Stimulated activated CD4-positive, alpha-beta T cell treated with anti-CD3 and anti-CD28 coated beads, Interleukin-15, amount 100 ng/mL, for 1 hour (primary cell): ENCODE results near the gene SEC31B.

ENCODE experiments used
- DNase-seq, 2 donors: peaks; one replicate each; pipeline ENCODE4 v3.0.0-alpha.2; 2020; ENCODE audit warnings: low read depth in 1 of 2, low spot score in 1 of 2

The SEC31B gene

DNA sequence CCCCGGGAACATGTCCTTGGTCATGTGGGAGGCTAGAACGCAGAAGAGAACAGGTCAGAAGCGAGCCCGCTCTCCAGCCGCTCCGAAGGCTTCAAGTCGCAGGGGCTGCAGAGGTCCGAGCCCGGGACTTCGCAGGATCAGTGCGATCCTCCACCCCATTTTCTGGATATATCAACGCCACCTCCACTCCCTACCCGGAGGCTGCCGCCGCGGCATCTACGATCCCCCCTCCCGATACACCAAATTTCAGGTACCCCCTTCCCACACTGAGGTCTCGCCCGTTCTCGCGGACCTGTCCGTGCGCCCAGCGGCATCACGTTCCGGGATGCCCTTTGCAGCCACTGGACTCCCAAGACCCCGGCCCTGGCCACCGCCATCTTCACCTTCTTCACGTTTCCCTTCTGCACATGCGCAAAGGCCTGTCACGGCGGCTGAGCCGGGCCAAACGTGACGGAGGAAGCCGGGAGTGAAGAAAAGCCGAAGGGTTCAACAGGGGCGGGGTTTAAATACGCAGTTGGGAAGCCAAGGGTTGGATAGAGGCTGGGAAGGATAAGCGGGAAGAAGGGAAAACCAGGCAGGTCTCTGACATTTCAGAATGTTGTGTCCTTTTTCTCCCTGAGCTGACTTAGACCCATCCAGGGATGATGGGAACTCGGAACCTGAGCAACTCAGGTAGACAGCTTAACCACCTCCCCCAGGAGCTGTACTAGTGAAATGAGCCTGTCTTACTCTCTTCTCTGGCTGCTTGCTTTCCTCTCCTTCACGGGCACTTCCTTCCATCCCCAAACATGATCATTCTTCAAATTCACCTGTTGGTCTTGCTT lies 10.0 kb upstream of the SEC31B start, which contains the start of gene NDUFB8:
NDUFB8 (minus strand) TSS at position 397 of the 824 bp plus-strand sequence; CDS start at position 377, 20 bp downstream.
- peak; percentile 69 to 75 for DNase-seq

DNA sequence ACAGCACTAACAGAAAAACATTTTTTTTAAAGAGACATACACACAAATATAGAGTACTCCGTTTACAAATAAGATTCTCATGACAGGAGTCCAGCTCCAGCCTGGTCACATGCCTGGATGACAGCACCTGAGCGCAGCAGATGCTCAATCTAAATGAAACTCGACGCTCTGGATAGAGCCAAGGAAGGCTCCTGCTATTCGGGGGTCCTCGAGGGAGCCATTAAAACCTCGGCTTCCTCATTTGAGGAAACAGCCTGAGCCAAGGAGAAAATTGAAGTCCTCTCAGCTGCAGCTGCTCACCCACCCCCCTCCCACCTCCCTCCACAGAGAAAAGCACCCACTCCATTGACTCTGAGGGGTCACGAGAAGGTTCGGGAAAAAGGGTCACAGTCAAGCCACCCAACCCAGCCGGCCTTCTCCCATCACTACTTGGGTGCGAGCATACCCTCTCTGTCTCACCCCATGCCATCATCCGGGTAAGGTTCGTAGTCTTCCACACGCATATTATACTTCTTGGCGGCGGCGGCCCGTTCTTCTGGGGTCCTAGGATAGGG lies 9.3 kb upstream of the SEC31B start:
- no peak for DNase-seq

DNA sequence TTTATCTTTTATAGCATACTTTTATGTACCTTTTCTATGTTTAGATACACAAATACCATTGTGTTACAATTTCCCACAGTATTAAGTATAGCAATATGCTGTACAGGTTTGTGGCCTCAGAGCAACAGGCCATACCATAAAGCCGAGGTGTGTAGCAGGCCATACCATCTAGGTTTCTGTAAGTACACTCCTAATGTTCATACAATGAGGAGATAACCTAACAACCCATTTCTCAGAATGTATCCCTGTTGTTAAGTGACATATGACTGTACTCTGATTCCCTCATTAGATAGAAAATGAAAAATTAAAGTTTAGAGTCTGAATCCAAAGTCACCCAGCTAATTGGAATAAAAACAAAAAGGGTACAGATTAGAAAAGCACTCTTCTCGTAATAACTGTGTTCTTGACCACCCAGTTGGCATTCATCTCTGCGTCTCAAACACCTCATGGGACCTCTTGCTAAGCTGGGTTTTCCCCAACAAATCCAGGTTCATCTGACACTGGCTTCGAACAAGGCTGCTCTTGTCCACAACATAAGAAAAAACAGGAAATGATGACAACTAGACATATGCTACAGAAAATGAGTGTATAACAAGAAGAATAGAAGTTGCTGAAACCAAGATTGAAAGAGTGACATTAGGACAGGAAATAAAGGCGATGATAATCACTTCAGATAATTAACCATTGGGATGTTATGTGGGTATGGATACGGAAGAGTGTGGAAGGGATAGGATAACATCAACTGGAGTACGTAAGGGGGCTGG lies 8.6 kb upstream of the SEC31B start:
- DNase-seq, result no peak

DNA sequence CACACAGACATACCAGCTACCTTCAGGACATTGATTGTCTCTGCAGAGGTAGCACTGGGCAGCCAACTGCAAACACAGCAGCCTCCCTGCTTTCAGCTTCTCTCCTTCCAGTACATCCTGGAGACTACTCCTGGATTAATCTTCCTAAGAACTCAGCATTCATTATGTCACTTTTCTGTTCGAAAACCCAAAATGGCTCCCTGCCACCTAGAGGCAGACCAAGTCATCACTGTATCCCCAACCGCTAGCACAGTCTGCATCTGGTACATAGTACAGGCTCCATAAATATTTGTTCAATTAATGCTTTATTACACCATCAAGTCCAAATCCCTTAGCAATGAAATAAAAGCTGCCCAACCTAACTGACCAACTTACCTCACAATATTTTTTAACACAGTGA lies 5.0 kb upstream of the SEC31B start:
- DNase-seq, result no peak

DNA sequence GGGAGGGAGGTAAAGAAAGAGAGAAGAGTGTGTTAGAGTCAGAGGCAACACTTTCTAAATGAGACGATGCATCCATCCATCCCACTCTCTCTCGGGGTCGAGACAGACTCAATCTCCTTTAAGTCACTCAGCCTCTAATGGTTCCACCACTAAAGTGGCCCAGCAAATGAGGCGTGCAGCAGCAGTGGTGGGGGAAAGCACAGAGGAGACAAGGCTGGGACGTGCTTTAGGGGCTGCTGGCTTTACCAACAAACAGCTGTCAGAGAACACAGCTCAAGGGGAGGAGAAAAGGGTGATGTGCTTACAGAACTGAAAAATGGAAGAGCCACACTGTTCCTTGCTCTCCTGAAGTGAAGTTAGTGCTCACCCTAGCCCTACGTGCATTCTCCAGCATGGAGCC lies 4.5 kb upstream of the SEC31B start:
- DNase-seq, result no peak

DNA sequence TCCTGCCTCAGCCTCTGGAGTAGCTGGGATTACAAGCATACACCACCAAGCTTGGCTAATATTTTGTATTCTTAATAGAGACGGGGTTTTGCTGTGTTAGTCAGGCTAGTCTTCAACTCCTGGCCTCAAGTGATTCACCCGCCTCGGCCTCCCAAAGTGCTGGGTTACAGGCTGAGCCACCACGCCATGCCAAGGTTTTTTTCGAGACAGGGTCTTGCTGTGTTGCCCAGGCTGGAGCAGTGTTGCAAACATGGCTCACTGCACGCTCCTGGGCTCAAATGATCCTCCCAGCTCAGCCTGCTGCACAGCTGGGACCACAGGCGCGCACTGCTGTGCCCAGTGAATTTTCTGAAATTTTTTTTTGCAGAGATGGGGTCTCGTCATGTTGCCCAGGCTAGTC lies 3.3 kb upstream of the SEC31B start:
- DNase-seq, result no peak

DNA sequence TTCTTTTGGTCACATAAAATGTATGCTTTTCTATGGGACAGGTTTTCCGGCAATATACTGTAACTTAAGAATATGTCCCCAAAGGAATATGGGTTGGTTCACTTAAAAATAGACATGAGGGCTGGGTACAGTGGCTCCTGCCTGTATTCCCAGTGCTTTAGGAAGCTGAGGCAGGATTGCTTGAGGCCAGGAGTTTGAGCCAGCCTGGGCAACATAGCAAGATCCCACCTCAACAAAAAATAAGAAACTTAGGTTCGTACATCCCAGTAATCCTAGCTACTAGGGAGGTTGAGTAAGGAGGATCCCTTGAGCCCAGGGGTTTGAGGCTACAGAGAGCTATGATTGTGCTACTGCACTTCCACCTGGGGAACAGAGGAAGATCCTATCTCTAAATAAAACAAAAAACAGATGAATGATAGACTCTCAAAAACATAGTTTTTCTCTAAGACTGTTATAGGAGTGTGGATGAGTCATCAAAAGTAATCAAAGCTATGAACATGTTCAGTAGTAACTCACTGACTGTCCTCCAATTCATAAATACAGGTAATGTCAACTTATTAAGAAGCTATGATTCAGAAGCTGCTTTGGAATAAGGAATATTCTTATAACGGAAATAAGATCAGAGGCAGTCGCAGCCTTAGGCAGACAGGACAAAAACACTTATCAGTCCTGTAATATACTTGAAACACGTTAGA lies 2.6 kb upstream of the SEC31B start:
- DNase-seq, result no peak

DNA sequence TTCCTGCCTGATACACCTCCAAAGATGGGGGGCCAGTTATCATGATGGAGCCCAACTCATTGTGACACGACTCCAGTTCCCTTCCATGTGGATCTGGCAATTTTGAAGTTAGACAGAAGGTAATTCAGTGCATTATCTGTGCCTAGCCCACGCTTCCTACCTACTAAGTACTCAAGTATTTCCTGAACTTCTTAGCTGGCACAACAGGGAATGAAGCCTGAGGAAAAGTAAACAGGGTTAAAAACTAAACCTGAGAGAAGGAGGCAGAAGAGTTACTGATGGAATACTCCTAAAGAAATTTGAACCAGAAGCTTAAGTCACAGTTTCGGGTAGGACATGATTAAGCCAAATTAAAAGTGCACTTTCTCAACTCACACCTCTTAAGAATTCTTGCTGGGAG lies 1.1 kb upstream of the SEC31B start:
- no peak for DNase-seq

DNA sequence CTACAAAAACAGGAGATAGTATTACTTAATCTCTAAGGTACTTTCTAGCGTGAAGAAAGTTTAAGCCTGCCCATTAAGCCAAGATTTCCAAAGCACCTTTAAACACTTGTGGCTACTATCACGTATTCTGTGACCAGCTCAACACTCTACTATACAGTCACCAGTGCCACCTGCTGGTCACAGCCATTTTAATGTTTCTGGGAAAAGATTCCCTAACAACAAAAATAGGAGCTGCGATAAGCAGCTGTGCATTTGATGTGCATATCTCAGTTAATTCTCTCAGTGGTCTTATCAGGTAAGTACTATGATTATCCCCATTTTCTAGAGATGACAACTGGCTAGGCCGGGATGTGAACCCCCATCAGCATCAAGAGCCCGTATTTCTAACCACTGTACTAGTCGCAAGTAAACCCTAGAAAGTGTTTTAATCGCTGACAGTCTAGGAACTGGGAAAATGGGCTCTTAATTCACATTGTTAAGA lies 860 bp downstream of the SEC31B start:
- DNase-seq, result peak in 1 of 2 donors; percentile 29

DNA sequence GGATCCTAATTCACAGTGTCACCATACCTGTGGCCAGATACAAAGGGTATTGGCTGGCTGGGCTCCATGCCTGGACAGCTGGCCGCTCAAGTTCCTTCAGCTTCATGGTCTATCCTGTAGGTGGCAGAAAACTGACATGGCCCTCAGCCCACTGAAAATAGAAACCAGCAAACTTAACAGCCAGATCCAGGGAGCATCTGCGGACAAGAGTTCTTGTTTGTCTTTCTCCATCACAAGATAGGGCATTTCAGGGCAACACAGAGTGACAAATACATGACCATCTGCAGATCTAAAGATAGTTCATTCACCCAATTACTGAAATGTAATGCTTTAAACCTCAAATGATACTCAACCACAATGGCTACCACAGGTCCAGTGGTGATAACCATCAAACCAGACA lies 2.8 kb downstream of the SEC31B start:
- no peak for DNase-seq

DNA sequence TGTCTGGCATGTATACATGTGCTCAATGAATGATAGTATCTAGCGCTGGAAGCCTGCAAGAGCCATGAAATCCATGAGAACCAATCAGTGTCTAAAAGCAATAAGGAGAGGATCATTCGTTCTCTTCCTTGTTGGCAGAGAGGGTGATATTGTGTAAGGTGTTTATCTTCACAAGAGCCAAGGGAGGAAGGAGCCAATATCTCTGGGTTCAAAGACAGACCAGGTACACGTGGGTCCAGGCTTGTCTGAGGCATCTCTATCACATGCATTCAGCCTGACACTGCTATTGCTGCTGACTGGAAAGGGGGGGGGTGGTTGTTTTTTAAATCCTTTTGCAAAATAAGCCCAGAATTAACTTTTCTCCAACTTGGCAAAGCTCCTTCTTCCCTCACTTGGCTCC lies 4.0 kb downstream of the SEC31B start:
- no peak for DNase-seq

DNA sequence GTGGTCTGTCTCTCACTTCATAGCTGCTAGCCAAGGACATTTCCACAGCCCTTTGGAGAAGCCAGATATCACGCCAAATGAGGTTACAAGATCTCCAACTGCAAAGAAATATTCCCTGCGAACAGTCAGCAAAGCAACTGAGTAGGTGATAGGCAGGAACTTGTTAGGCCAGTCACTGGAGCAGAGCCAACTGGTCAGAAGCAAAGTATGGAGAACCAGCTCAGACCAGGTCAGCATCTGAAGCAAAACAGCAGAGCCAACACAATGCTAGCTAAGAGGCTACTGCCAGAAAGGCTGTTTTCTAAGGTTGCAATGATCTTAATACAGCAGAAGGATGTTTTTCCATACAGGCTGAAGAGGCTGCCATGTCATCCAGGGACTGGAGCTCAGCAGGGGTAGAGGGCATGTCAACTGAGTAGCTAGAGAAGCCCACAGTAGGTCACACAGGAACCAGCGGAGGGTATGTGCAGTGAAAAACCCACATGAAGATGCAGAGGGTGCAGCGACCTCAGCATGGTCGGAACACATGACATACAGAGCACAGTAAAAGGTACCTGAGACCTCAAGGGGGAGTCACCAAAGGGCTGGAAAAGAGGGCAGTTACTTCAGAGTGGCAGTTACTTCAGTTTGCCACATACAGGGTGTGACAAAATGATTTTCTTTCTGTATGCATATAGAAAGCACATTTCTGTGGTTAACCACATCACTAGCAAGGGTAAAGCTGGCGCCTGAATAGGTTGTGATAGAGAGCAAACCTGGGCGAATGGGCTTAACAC lies 8.9 kb downstream of the SEC31B start:
- DNase-seq, result peak in 1 of 2 donors; percentile 36

DNA sequence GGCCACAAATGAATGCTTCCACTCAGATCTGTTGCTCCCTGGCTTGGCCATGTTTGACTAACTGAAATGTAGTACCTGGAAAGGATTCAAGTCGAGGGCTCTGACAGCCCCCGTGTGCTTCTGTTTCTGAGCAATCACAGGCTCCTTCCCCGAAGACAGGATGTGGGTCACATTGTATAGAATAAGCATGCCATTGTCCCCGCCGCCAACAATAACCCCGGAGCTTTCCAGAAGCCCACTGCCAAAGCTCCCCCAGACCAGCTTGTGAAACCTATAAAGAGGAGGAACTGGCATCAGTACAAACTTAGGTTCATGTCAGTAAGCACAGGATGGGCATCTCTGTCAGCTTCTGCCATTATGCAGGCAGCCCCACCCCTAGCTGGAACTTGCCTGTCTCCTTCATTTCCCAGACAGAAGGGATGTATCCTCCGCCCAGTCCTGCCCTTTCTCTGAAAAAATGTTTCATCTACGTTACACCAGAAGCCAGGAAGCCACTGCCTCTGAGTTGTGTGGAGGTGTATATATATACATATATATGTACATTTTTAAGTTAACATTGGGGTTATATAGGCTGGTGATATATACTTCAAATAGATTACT lies 10.3 kb downstream of the SEC31B start:
- peak in 1 of 2 donors; percentile 13 for DNase-seq

DNA sequence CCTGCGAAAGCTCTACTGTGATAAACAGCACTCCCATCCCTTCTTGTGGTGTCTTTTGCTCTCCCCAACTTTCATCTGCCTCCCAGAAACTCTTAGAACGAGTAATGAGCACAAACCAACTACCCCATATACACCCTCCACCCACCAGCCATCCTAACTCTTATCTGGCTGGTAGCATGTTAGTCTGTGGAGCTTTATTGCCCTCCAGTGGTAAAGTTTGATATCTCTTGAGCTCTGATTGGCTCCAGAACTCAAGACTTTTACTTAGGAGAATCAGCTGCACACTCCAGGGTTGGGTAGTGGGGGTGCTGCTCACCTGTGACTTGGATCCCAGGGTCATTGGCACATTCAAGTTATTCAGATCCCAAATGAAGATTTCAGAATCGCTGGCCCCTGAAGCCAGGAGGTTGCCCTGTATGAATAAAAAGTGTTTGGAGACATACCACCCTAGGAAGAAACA lies 10.9 kb downstream of the SEC31B start:
- DNase-seq, result no peak

DNA sequence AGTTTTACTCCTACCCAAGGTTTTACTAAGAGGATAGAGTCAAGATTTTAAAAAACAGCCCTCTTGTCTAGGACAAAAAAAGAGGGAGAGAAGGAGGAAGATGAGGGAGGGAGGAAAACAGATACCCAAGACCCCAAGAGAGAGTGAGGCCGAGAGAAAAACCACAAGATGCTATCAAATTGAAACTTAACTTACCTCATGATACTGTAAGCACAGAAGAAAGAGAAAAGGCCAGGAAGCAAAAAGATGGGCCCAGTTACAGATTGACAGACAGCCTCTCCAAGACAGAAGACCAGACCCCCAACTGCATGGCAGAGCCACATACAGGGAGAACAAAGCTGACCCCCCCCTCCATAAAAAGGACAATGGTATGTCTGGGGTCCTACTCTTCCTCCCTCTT lies 11.4 kb downstream of the SEC31B start:
- no peak for DNase-seq

DNA sequence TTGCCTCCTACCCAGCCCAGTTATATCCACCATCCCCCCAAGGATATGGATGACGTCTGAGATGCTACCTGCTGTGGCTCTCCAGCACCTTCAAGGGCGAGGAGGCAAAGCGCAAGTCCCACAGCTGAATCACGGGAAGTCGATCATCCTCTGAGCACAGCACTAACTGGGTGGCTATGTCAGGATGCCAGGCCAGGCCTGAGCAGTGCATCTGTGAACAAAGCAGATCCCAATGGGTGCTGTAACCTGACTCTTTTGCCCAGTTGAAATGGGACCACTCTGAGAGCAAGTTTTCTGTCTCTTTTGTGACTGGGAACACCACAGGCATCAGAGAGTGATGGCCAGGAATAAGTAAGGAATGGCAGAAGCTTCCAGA lies 12.3 kb downstream of the SEC31B start:
- no peak for DNase-seq

DNA sequence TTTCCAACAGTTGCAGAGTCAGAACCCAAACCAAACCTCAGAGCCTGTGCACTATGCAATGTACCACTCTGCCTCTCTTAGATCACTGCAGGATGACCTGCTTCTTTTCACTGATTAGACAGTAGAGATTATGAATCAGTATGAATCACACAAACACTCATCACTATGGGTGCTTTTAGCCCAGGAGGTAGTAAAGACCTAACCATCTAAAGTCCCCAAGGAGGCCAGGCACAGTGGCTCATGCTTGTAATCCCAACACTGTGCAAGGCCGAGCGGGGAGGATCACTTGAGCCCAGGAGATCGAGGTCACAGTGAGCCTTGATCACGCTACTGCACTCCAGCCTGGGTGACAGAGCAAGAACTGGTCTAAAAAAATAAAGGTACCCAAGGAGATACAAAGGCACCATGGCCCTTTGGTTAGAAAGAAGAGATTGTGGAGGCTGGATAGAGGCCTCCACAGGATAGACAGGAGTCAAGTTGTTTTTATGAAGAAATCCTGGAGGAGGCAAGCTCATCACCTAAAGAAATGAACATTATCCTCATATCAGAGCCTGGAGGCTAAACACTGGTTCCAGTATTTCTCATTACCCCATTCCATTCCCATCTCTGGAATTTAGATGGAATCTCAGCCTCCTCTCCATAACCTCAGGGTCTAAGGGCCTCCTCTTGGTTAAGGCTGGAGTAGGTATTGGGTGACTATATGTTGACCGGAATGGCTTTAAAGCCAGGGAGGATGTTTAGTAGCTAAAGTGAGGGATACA lies 12.9 kb downstream of the SEC31B start:
- no peak for DNase-seq

DNA sequence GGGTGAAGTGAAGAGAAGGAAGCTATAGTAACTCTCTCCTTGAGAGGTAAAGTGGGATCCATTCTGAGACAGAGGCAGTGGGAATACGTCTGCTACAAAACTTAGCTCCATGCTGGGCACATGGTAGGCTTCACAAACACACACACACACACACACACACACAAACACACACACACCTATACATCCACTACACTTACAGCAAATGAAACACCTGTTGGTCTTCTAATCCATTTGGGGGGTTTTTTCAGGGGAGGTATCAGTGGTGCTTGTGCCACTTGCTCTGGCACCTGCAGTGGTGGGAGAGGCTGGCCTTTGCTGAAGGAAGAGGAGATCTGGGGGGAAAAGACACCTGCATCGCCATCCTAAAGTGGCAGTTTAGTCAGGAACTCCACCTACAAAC lies 14.5 kb downstream of the SEC31B start:
- no peak for DNase-seq

DNA sequence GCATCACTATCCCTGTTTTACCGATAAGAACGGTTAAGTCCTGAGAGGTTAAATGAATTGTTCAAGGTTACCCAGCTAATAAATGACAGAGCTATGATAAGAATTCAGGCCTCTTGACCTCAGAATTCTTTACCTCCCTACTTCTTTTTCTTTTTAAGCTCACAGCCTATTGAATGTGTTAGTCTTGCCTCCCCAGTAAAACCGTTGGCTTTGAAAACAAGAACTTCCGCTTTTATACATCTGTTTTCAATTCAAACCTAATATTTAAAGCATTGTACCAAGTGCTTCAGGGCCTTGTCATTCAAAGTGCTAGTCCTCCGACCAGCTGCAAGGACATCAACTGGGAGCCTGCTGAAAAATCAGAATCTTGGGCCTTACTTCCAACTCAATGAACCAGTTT lies 15.6 kb downstream of the SEC31B start:
- DNase-seq, result no peak
